Bronchial epithelial cell (primary cell): ENCODE results near the gene KRT33B. TPM values are rescaled to one million over a fixed set of nuclear protein-coding genes. Genes with fewer than 3 reads are reported as not detected.

Source experiments
- DNase-seq: peaks from one replicate; pipeline ENCODE4 v3.0.0-alpha.2; 2010; ENCODE audit warnings: low read depth
- FAIRE-seq: peaks from 2 replicates; lab custom pipeline; 2011; peaks lifted over from hg19 to GRCh38; lab: Jason Lieb, UNC
- H3K27me3 ChIP-seq: 2 replicates; pipeline ENCODE4 v1.5.1; 2011; ENCODE audit warnings: low read length; ENCODE audit not compliant: control insufficient read depth, insufficient read depth
- H3K36me3 ChIP-seq: 2 replicates; pipeline ENCODE4 v1.5.1; 2011; ENCODE audit warnings: low read length; ENCODE audit not compliant: control insufficient read depth, insufficient read depth
- H3K4me3 ChIP-seq: 2 replicates; pipeline ENCODE4 v1.5.1; 2011; ENCODE audit warnings: mild to moderate bottlenecking, low read depth, low read length, control low read depth
- total RNA-seq: library from RNA; depleted of rRNA; stranded (reverse); fragments of >200 nt; gene quantifications from 2 replicates; pipeline ENCODE4 v1.2.1, GENCODE V29; 2014
- TF ChIP-seq, protein P1 (sequence below): IDR thresholded peaks from 2 replicates; pipeline ENCODE4 v1.5.1; 2011; ENCODE audit warnings: mild to moderate bottlenecking, moderate library complexity, low read length, control low read depth, inconsistent platforms; ENCODE audit not compliant: insufficient read depth, severe bottlenecking

Gene KRT33B
- total RNA-seq, 1 donor from 2014 or later = 0.79 TPM

DNA sequence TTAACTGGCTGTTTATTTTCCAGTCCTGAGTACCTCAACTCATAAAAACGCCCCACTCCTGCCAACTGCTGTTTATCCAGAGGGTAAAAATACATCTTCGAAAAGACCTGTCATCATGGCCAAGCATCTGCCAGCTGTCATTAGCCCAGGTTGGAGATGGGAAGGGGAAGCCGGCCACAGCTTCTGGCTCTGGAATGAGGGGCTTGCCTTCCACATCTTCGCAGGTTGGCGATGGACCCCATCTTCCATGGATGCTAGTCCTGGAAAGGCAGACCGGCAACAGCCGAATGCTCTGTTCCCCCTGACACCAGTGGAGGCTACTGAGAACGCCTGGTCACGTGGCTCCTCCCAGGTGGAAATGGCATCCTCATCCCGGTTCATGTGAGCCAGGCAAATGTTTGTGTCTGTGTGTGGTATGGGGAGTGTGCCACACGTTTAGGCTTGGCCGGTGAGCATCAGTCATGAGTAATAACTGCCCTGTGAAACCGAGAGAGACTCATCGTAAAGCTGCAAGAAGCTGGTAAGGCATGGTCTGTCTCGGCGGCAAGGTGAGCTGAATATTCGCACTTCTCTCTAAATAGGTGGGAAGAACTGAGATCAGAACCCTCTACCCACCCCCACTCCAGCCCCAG lies 53.7 kb downstream of the KRT33B start:
- H3K27me3 ChIP-seq = no peaks in the 10 kb centered on the region
- no peak for FAIRE-seq
- no peak overlapping the region for H3K4me3 ChIP-seq
- TF ChIP-seq, protein P1, sequence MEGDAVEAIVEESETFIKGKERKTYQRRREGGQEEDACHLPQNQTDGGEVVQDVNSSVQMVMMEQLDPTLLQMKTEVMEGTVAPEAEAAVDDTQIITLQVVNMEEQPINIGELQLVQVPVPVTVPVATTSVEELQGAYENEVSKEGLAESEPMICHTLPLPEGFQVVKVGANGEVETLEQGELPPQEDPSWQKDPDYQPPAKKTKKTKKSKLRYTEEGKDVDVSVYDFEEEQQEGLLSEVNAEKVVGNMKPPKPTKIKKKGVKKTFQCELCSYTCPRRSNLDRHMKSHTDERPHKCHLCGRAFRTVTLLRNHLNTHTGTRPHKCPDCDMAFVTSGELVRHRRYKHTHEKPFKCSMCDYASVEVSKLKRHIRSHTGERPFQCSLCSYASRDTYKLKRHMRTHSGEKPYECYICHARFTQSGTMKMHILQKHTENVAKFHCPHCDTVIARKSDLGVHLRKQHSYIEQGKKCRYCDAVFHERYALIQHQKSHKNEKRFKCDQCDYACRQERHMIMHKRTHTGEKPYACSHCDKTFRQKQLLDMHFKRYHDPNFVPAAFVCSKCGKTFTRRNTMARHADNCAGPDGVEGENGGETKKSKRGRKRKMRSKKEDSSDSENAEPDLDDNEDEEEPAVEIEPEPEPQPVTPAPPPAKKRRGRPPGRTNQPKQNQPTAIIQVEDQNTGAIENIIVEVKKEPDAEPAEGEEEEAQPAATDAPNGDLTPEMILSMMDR = no peak
- DNase-seq = peak; percentile 35
- H3K36me3 ChIP-seq = no peaks in the 10 kb centered on the region

DNA sequence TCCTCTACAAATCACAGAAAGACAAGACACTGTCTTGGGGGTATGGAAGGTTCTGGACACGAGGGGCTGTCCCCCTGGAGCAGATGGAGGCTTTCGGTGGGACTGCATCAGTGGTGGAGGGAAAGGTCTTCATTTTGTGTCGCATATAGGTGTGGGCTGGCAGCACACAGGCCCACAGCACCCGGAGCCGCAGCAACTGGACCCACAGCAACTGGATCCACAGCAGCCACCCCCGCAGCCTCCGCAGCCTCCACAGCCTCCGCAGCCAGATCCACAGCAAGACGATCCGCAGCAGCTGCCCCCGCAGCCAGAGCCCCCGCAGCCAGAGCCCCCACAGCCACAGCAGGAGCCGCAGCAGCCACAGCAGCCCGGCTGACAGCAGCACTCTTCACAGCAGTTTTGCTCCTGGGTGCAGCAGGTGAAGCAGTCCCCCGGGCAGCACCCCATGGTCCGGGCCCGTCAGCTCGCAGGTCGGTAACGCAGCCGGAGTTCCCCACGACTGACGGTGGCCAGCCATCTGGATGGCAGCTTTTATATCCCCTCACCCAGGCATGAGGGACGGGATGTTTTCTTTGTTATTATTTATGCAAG lies 54.3 kb downstream of the KRT33B start, which contains the start of gene KRTAP17-1:
Gene KRTAP17-1, minus strand, starts transcription at position 507 of the 591 bp plus-strand sequence. Its CDS starts 60 bp downstream, at position 447.
- H3K4me3 ChIP-seq = no peak within 1 kb of the TSS
- TF ChIP-seq, protein P1 = no peak
- DNase-seq (no peak), FAIRE-seq (no peak)
- no peaks in the 10 kb centered on the region for H3K27me3 ChIP-seq
- H3K36me3 ChIP-seq = no peaks in the 10 kb centered on the region

Other genes with a start within 250 kb of the KRT33B start
- not detected in 2 replicates for gene KRTAP4-12, start 245.6 kb downstream of the KRT33B start, total RNA-seq
- gene KRTAP4-6, start 229.3 kb downstream of the KRT33B start, total RNA-seq = not detected in 2 replicates
- gene KRTAP4-5, start 220.0 kb downstream of the KRT33B start, total RNA-seq = not detected in 2 replicates
- gene KRTAP4-4, start 209.1 kb downstream of the KRT33B start, total RNA-seq = not detected in 2 replicates
- gene KRTAP4-3, start 201.6 kb downstream of the KRT33B start, total RNA-seq = not detected in 2 replicates
- gene KRTAP4-2, start 191.6 kb downstream of the KRT33B start, total RNA-seq = not detected in 2 replicates
- not detected in 2 replicates for gene KRTAP4-1, start 184.9 kb downstream of the KRT33B start, total RNA-seq
- gene KRTAP9-1, start 179.9 kb downstream of the KRT33B start, total RNA-seq = not detected in 2 replicates
- gene KRTAP9-2, start 143.2 kb downstream of the KRT33B start, total RNA-seq = not detected in 2 replicates
- gene KRTAP9-3, start 137.4 kb downstream of the KRT33B start, total RNA-seq = not detected in 2 replicates
- not detected in 2 replicates for gene KRTAP9-8, start 131.8 kb downstream of the KRT33B start, total RNA-seq
- not detected in 2 replicates for gene KRTAP9-4, start 120.1 kb downstream of the KRT33B start, total RNA-seq
- gene KRTAP9-9, start 114.4 kb downstream of the KRT33B start, total RNA-seq = not detected in 2 replicates
- gene KRTAP9-6, start 104.4 kb downstream of the KRT33B start, total RNA-seq = not detected in 2 replicates
- not detected in 2 replicates for gene KRTAP9-7, start 94.1 kb downstream of the KRT33B start, total RNA-seq
- not detected in 2 replicates for gene KRTAP29-1, start 67.0 kb downstream of the KRT33B start, total RNA-seq
- gene KRTAP16-1, start 60.5 kb downstream of the KRT33B start, total RNA-seq = not detected in 2 replicates
- gene KRTAP17-1, start 54.1 kb downstream of the KRT33B start, total RNA-seq = not detected in 2 replicates
- 0.13 TPM in 1 of 2 replicates, not detected in the other for gene KRT33A, start 19.0 kb downstream of the KRT33B start, total RNA-seq
- 0.26 and 0.53 TPM in 2 replicates for gene KRT34, start 12.5 kb upstream of the KRT33B start, total RNA-seq
- gene KRT31, start 27.8 kb upstream of the KRT33B start, total RNA-seq = 0.26 TPM in 1 of 2 replicates, not detected in the other
- gene KRT37, start 54.8 kb upstream of the KRT33B start, total RNA-seq = not detected in 2 replicates
- gene KRT38, start 71.2 kb upstream of the KRT33B start, total RNA-seq = not detected in 2 replicates
- 0.13 TPM in 1 of 2 replicates, not detected in the other for gene KRT32, start 97.6 kb upstream of the KRT33B start, total RNA-seq
- gene KRT35, start 111.3 kb upstream of the KRT33B start, total RNA-seq = not detected in 2 replicates
- gene KRT36, start 120.1 kb upstream of the KRT33B start, total RNA-seq = under 0.01 TPM in 1 of 2 replicates, not detected in the other
- 112 and 242 TPM in 2 replicates for gene KRT13, start 135.8 kb upstream of the KRT33B start, total RNA-seq
- gene KRT15, start 149.1 kb upstream of the KRT33B start, total RNA-seq = 67.9 and 71.8 TPM in 2 replicates
- gene KRT19, start 158.5 kb upstream of the KRT33B start, total RNA-seq = 3,104 and 4,112 TPM in 2 replicates
- 0.26 and 0.51 TPM in 2 replicates for gene KRT9, start 202.2 kb upstream of the KRT33B start, total RNA-seq
- 463 and 1,445 TPM in 2 replicates for gene KRT14, start 217.1 kb upstream of the KRT33B start, total RNA-seq
- gene KRT16, start 243.0 kb upstream of the KRT33B start, total RNA-seq = 1,390 and 10,131 TPM in 2 replicates